Measurements from ENCODE around the gene LEFTY2. TPM values are rescaled to one million over a fixed set of nuclear protein-coding genes. Genes with fewer than 3 reads are reported as not detected.

LEFTY2 gene, protein sequence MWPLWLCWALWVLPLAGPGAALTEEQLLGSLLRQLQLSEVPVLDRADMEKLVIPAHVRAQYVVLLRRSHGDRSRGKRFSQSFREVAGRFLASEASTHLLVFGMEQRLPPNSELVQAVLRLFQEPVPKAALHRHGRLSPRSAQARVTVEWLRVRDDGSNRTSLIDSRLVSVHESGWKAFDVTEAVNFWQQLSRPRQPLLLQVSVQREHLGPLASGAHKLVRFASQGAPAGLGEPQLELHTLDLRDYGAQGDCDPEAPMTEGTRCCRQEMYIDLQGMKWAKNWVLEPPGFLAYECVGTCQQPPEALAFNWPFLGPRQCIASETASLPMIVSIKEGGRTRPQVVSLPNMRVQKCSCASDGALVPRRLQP
- 0.04 to 0.26 TPM (median 0.13 TPM) in 3 of 5 replicates, not detected in the others for total RNA-seq (2022; extraction: Qiagen RNA extraction)

DNA sequence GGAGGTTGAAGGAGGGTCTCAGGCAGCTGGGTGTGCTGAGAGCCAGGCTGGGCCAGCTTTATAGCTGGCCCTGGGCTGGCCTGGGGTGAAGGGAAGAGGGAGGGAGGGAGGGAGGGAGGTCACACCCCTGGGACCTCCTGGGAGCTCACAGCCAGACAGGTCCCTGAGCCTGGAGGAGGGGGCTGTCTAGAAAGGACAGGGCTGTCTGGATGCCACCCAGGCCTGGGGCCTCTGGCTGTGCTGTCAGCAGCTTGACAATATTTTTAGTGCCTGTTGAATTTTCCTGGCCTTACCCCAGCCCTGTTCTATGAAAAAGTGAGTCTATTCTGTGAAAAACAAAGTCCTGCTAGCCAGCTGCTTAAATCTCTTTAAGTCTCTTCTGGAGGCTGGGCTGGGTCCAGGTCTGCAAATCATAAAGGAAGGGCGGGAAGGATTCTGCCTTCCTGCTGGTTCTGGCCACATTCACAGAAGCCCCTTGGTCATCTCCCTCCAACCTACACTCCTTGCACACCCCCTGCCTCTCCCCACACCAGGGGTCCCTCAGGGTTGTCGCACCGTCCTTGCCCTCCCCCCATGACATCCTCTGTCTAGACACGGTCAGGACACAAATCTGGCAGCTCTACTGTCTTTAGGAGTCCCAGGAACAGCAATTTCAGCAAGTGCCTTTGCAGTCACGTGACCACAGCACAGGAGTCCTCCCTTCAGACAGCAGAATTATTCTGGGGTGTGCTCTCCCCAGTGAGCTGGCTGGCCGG is at the start of gene LEFTY2:
LEFTY2 (minus strand) TSS at position 34 of the 755 bp plus-strand sequence. CDS start 80 bp downstream, outside the sequence.

DNA sequence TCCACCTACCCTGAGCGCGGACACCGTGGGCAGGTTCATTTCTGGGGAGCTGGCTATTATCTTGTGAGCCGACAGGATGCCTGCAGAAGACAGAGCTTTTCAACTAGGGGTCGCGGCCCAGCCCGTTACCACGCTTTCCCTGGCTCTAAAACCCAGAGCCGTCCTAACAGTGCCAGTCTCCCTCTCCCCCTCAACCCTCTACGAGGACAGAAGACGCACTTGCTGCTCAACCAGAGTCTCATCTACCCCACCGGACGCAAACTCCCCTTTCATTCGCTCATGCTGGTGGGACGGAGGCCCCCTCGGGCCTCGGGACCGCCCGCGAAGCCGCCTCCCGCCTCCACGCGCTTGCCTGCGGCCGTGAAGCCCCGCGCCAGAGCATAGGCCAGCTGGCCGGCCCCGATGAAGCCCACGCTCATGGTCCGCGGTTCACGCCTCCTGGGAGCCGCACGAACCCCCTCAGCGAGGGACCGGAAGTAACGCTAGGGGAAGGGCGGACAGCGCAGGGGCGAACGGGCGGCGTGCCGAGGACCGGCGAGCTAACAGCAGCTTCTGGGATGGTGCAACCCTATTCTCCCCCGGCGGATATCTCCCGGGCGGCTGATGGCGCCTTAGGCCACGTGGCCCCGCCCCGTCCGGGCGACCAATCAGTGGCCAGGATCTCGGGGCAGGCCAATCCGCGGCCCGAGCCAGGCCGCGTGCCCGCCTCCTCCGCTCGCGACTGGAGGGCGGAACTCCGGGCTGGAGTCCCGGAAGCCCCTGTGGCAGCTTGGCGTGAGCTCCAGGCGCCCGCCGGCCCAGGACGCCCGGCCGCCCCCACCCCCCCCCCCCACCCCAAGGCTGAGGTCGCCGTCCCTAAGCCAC is 17.1 kb downstream of the LEFTY2 start, which contains the start of gene PYCR2:
PYCR2 (minus strand) TSS at position 559 of the 864 bp plus-strand sequence; CDS start at position 419, 140 bp downstream.

DNA sequence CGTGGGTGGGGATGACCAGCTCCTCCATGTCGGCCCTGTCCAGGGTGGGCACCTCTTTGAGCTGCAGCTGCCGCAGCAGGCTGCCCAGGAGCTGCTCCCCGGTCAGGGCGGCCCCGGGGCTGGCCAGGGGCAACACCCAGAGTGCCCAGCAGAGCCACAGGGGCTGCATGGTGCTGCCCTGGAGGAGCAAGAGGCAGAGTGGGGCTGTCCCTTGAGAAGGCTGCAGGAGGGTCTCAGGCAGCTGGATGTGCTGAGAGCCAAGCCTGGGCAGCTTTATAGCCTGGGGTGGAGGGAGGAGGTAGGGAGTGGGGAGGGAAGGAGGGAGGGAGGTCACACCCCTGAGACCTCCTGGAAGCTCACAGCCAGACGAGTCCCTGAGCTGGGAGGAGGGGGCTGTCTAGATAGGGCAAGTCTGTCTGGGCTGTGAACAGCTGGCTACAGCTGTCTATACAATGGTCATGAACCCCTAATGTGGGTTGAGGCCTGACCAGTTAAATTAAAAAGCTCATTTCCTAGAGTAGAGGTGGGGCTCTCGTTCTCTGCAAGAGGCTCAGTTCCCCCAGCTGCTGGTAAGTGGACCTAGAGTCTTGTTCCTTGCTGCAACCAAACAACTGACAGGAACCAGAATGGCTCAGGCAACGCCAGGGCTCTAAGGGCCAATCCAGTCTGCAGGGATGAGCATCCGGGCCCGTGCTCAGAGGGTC is 52.0 kb downstream of the LEFTY2 start, which contains the start of gene LEFTY1:
LEFTY1 (minus strand) TSS at position 249 of the 704 bp plus-strand sequence; CDS start at position 169, 80 bp downstream.

Other genes with a start within 250 kb of the LEFTY2 start
- gene SRP9, start 163.4 kb downstream of the LEFTY2 start, total RNA-seq (2022; extraction: Qiagen RNA extraction): 243 to 352 TPM (median 251 TPM) in 5 replicates
- 208 to 247 TPM (median 225 TPM) in 5 replicates for gene EPHX1, start 131.1 kb downstream of the LEFTY2 start, total RNA-seq (2022; extraction: Qiagen RNA extraction)
- gene TMEM63A, start 58.8 kb downstream of the LEFTY2 start, total RNA-seq (2022; extraction: Qiagen RNA extraction): 5.1 to 8.0 TPM (median 7.1 TPM) in 5 replicates
- 0.15 to 0.54 TPM (median 0.46 TPM) in 5 replicates for gene LEFTY1, start 52.1 kb downstream of the LEFTY2 start, total RNA-seq (2022; extraction: Qiagen RNA extraction)
- 49.2 to 65.6 TPM (median 63.2 TPM) in 5 replicates for gene PYCR2, start 17.0 kb downstream of the LEFTY2 start, total RNA-seq (2022; extraction: Qiagen RNA extraction)
- gene SDE2, start 58.1 kb upstream of the LEFTY2 start, total RNA-seq (2022; extraction: Qiagen RNA extraction): 5.9 to 9.3 TPM (median 7.2 TPM) in 5 replicates
- gene H3-3A, start 121.5 kb upstream of the LEFTY2 start, total RNA-seq (2022; extraction: Qiagen RNA extraction): 417 to 460 TPM (median 430 TPM) in 5 replicates
- 21.4 to 29.6 TPM (median 25.7 TPM) in 5 replicates for gene ACBD3, start 245.5 kb upstream of the LEFTY2 start, total RNA-seq (2022; extraction: Qiagen RNA extraction)

Data from A549 treated with CORT108297 at 1 μM for 4 hours (cell line).